ENCODE results near the gene NPAS3.

The NPAS3 gene

DNA sequence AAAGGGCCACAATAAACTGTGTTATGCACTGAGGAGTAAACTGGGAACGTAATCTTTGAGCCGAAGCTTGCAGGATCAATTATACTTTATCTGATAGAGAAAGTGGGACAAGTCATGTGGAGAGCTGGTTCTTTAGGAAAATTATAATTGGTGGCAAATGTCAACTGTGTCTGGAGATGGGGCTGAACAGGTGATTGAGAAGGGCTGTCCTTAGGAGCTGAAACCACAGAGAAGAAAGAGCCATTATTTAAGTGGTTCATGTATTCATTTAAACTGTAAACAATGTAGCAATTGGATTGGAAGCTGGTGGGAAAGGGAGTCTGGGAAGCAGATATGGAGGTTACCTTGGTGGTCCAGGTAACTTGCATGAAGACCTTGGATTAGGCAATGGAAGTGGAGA lies 193.1 kb downstream of the NPAS3 start:
- no peak for DNase-seq
- H3K27me3 ChIP-seq (replicated peaks; ENCODE audit: insufficient read depth, low read length) = no peaks in the 10 kb centered on the region
- H3K9me3 ChIP-seq (replicated peaks; ENCODE audit: insufficient read depth, low read length) = no peaks in the 10 kb centered on the region
- H3K9ac ChIP-seq (ENCODE audit: low read length) = no peak overlapping the region
- H3K9me2 ChIP-seq (replicated peaks; ENCODE audit: insufficient read depth, low read length) = no peaks in the 10 kb centered on the region
- no peaks in the 10 kb centered on the region for H3F3A ChIP-seq (ENCODE audit: insufficient read depth, low read length)
- no peaks in the 10 kb centered on the region for H4K20me1 ChIP-seq (ENCODE audit: insufficient read depth, low read length)
- no peaks in the 10 kb centered on the region for H3K79me2 ChIP-seq (ENCODE audit: low read length)
- H2AFZ ChIP-seq (ENCODE audit: low read length) = no peak overlapping the region
- TF ChIP-seq EZH2 (optimal IDR thresholded peaks at IDR 0.05; ENCODE audit: low read depth, low read length) (no peak), EZH2phosphoT487 (IDR thresholded peaks at IDR 0.05; ENCODE audit: low read length) (no peak)
- TF ChIP-seq, protein P1, sequence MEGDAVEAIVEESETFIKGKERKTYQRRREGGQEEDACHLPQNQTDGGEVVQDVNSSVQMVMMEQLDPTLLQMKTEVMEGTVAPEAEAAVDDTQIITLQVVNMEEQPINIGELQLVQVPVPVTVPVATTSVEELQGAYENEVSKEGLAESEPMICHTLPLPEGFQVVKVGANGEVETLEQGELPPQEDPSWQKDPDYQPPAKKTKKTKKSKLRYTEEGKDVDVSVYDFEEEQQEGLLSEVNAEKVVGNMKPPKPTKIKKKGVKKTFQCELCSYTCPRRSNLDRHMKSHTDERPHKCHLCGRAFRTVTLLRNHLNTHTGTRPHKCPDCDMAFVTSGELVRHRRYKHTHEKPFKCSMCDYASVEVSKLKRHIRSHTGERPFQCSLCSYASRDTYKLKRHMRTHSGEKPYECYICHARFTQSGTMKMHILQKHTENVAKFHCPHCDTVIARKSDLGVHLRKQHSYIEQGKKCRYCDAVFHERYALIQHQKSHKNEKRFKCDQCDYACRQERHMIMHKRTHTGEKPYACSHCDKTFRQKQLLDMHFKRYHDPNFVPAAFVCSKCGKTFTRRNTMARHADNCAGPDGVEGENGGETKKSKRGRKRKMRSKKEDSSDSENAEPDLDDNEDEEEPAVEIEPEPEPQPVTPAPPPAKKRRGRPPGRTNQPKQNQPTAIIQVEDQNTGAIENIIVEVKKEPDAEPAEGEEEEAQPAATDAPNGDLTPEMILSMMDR (IDR thresholded peaks at IDR 0.05; ENCODE audit: low read length) = no peak
- H3K4me3 ChIP-seq (ENCODE audit: low read length) = no peak overlapping the region
- H3K4me2 ChIP-seq (ENCODE audit: low read depth, low read length) = no peak overlapping the region
- H3K27ac ChIP-seq (ENCODE audit: low read length) = no peak overlapping the region
- H3K36me3 ChIP-seq (replicated peaks; ENCODE audit: insufficient read depth, low read length) = no peaks in the 10 kb centered on the region
- H3K4me1 ChIP-seq (ENCODE audit: low read length) = no peaks in the 10 kb centered on the region

DNA sequence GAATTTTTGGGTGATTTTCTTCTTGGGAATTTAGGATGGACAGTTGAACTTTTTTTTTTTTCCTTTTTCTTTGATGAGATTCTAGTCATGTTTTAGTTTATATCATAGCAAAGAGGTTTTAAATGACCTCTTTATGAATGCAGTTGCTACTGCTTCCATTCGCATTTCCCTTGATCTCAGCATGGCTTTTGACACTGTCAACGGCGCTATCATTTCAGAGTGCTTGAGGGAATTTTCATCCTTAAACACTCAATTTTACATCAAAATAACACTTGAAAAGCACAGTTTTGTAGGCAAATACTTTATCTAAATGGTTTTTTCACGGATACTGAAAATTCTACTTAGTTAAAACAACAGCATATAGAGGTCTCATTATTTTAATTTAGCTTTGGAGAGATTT lies 195.5 kb downstream of the NPAS3 start:
- Histone ChIP-seq H3F3A (ENCODE audit: insufficient read depth, low read length) (no peaks in the 10 kb centered on the region), H3K27ac (ENCODE audit: low read length) (no peak overlapping the region), H3K79me2 (ENCODE audit: low read length) (no peaks in the 10 kb centered on the region), H3K9ac (ENCODE audit: low read length) (no peak overlapping the region), H2AFZ (ENCODE audit: low read length) (no peak overlapping the region), H3K4me1 (ENCODE audit: low read length) (no peaks in the 10 kb centered on the region), H3K9me2 (replicated peaks; ENCODE audit: insufficient read depth, low read length) (no peaks in the 10 kb centered on the region), H3K36me3 (replicated peaks; ENCODE audit: insufficient read depth, low read length) (no peaks in the 10 kb centered on the region), H3K4me3 (ENCODE audit: low read length) (no peak overlapping the region), H3K27me3 (replicated peaks; ENCODE audit: insufficient read depth, low read length) (no peaks in the 10 kb centered on the region), H4K20me1 (ENCODE audit: insufficient read depth, low read length) (no peaks in the 10 kb centered on the region), H3K9me3 (replicated peaks; ENCODE audit: insufficient read depth, low read length) (no peaks in the 10 kb centered on the region), H3K4me2 (ENCODE audit: low read depth, low read length) (no peak overlapping the region)
- DNase-seq = no peak
- TF ChIP-seq EZH2phosphoT487 (IDR thresholded peaks at IDR 0.05; ENCODE audit: low read length) = no peak
- TF ChIP-seq, protein P1 (IDR thresholded peaks at IDR 0.05; ENCODE audit: low read length) = no peak
- TF ChIP-seq EZH2 (optimal IDR thresholded peaks at IDR 0.05; ENCODE audit: low read depth, low read length) = no peak

DNA sequence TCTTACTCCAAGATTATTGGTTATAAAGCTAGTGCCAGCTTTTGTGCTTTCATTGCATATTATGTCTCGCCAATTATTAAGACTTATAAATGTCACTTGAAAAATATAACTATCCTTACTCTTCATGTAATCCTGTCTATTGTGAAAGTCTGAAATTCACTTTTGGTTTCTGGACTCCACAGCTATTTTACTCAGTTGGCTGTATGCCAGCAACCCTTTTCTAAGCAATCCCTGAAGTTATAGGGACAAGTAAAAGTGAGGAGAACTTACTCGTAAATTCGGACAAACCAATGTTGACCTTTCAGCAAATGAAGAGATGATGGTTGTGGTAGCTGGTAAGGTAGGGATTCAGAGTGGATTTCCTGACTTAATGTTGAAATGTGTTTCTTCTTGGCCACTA lies 196.3 kb downstream of the NPAS3 start:
- Histone ChIP-seq H3K27me3 (replicated peaks; ENCODE audit: insufficient read depth, low read length) (no peaks in the 10 kb centered on the region), H3K27ac (ENCODE audit: low read length) (no peak overlapping the region), H3K4me2 (ENCODE audit: low read depth, low read length) (no peak overlapping the region), H4K20me1 (ENCODE audit: insufficient read depth, low read length) (no peaks in the 10 kb centered on the region), H3K9ac (ENCODE audit: low read length) (no peak overlapping the region), H3K9me3 (replicated peaks; ENCODE audit: insufficient read depth, low read length) (no peaks in the 10 kb centered on the region), H2AFZ (ENCODE audit: low read length) (no peak overlapping the region), H3K36me3 (replicated peaks; ENCODE audit: insufficient read depth, low read length) (no peaks in the 10 kb centered on the region), H3F3A (ENCODE audit: insufficient read depth, low read length) (no peaks in the 10 kb centered on the region), H3K4me1 (ENCODE audit: low read length) (no peaks in the 10 kb centered on the region), H3K79me2 (ENCODE audit: low read length) (no peaks in the 10 kb centered on the region), H3K4me3 (ENCODE audit: low read length) (no peak overlapping the region), H3K9me2 (replicated peaks; ENCODE audit: insufficient read depth, low read length) (no peaks in the 10 kb centered on the region)
- TF ChIP-seq EZH2phosphoT487 (IDR thresholded peaks at IDR 0.05; ENCODE audit: low read length) (no peak), EZH2 (optimal IDR thresholded peaks at IDR 0.05; ENCODE audit: low read depth, low read length) (no peak)
- TF ChIP-seq, protein P1 (IDR thresholded peaks at IDR 0.05; ENCODE audit: low read length) = no peak
- no peak for DNase-seq
